ENCODE results near the gene GLS. TPM values are rescaled to one million over a fixed set of nuclear protein-coding genes. Genes with fewer than 3 reads are reported as not detected.
"Not testable (repeated sequence)": the region's sequence is repeated elsewhere in the genome, so short reads cannot be mapped to it uniquely, and the experiment has no call there.

The GLS gene
- total RNA-seq, 2 donors from 2014 or later, result 269 to 288 TPM

DNA sequence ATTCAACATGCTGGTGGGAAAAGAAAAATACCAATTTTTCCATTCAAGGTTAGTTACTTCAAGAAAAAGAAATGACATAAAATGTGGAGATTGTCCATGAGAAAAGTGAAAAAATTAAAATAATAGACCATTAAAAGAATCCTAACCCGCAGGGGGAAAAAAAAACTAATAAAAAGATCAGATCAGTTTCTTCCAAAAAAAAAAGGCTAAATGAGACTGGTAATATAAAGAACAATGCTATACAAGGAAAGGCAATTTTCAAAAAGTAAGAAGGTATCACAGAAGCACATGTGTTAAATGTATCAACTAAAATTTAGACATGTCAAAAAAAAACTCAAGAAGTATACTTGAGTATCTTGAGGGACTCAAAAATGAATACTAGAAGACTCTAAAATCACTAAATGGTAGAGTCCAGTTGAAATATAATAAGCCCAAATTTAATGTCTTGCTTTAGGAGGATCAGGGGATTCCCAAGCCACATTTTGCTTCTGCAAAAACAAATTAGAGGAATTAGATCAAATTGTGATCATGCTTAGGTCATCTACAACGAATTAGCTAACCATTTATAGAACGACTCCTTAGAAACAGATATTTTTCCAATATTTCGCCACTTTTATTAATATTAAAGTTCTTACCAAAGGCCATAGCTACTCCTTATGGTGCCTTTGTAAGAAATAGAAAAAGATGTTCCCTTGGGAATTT lies 35.8 kb upstream of the GLS start:
- Mint-ChIP-seq H3K27me3 (ENCODE audit: low read depth) (no peaks in the 10 kb centered on the region), H3K4me3 (peak overlapping the region; percentile 60 to 79), H3K27ac (peak overlapping the region; percentile 99), H3K4me1 (ENCODE audit: low read depth) (peaks cover 41% of the 10 kb centered on the region), H3K9me3 (no peaks in the 10 kb centered on the region), H3K36me3 (ENCODE audit: insufficient read depth in 2 of 2) (no peaks in the 10 kb centered on the region)
- no peak for ATAC-seq (replicated peaks in 1 of 2)
- DNase-seq, result no peak

- no peaks in the 10 kb centered on the region for H3K27me3 Mint-ChIP-seq (ENCODE audit: low read depth)
- H3K27ac Mint-ChIP-seq, result no peak overlapping the region
- no peaks in the 10 kb centered on the region for H3K36me3 Mint-ChIP-seq (ENCODE audit: insufficient read depth in 2 of 2)
- no peaks in the 10 kb centered on the region for H3K9me3 Mint-ChIP-seq
- ATAC-seq (replicated peaks in 1 of 2), result no peak
- peak in 1 of 2 donors; percentile 21 for DNase-seq
- H3K4me3 Mint-ChIP-seq, result no peak overlapping the region
- peaks cover 28% of the 10 kb centered on the region for H3K4me1 Mint-ChIP-seq (ENCODE audit: low read depth)
Measured at GRCh38 chr2:190846746-190847145, 33.9 kb upstream of the GLS start.

- no peak overlapping the region for H3K27ac Mint-ChIP-seq
- H3K4me1 Mint-ChIP-seq (ENCODE audit: low read depth), result peaks cover 20% of the 10 kb centered on the region
- H3K4me3 Mint-ChIP-seq, result no peak overlapping the region
- DNase-seq, result no peak
- no peak for ATAC-seq (replicated peaks in 1 of 2)
- H3K36me3 Mint-ChIP-seq (ENCODE audit: insufficient read depth in 2 of 2), result no peaks in the 10 kb centered on the region
- H3K27me3 Mint-ChIP-seq (ENCODE audit: low read depth), result no peaks in the 10 kb centered on the region
- no peaks in the 10 kb centered on the region for H3K9me3 Mint-ChIP-seq
Measured at GRCh38 chr2:190847504-190848081, 33.0 kb upstream of the GLS start.

DNA sequence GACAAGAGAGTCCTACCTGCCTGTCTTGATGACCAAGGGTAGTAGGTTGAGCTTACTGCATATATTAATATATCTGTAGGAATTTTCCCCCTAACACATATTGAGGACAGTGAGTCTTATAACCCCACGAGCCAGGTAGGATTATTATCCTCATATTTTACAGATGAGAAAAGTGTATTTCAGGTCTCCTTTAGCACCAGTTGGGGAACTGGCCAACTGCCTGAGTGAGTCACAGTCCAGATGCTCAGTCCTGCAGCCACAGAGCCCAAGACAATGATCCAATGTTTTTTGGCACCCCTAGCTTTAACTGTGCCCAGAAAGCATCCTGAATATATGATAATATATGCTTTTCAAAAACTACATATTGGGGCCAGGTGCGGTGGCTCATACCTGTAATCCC lies 30.8 kb upstream of the GLS start:
- H3K4me1 Mint-ChIP-seq (ENCODE audit: low read depth), result peaks cover 16% of the 10 kb centered on the region
- no peaks in the 10 kb centered on the region for H3K9me3 Mint-ChIP-seq
- H3K4me3 Mint-ChIP-seq, result no peak overlapping the region
- no peaks in the 10 kb centered on the region for H3K36me3 Mint-ChIP-seq (ENCODE audit: insufficient read depth in 2 of 2)
- H3K27ac Mint-ChIP-seq, result no peak overlapping the region
- H3K27me3 Mint-ChIP-seq (ENCODE audit: low read depth), result no peaks in the 10 kb centered on the region
- DNase-seq, result no peak
- no peak for ATAC-seq (replicated peaks in 1 of 2)

GRCh38 chr2:190853022-190853421 lies 27.6 kb upstream of the GLS start:
- not testable (repeated sequence) for H3K36me3 Mint-ChIP-seq (ENCODE audit: insufficient read depth in 2 of 2); H3K27me3 Mint-ChIP-seq (ENCODE audit: low read depth); H3K4me3 Mint-ChIP-seq; DNase-seq; H3K9me3 Mint-ChIP-seq; ATAC-seq (replicated peaks in 1 of 2); H3K27ac Mint-ChIP-seq
- peaks cover 16% of the 10 kb centered on the region for H3K4me1 Mint-ChIP-seq (ENCODE audit: low read depth)

DNA sequence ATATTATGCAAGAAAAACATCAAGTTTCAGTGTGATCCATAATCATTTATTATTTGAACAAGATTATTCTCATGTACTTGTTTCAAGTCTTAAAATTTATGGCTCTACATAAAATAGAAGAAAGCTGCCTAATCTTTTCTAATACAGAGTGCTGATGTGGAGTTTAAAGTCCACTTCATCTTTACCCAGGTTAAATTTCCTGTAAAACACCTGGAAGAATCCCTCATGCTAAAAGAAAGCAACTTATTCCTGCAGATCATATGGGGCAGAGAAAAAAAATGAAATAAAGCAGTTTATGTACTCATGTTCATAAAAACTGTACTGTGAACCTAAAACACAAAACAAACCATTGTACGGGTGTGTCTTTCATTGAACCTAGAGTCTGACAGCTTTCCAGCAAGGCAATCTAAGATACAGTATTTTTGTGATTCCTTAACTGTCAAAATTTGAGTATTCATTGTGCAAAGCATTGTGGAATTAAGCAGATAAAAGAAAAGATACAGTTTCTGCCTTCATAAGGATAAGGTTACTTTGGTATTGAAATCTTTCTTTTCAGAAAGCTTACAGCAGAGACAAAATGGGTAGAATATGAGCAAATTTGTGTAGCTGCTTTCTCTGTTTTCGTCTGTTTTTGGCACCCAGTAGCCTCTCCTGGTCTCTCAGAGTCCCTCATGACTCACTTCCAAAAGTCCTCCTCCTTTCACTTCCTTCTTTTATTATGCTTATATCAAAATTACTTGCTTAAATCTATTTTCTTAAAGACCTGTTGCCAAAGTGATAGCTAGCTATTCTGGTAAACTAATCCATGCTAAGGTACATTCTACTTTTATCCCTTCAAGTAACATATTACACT lies 26.9 kb upstream of the GLS start:
- H3K4me1 Mint-ChIP-seq (ENCODE audit: low read depth), result peaks cover 11% of the 10 kb centered on the region
- DNase-seq, result no peak
- no peaks in the 10 kb centered on the region for H3K27me3 Mint-ChIP-seq (ENCODE audit: low read depth)
- H3K9me3 Mint-ChIP-seq, result peaks cover 0 to 3% of the 10 kb centered on the region in 2 donors
- no peak for ATAC-seq (replicated peaks in 1 of 2)
- peak overlapping the region; percentile 75 for H3K27ac Mint-ChIP-seq
- no peak overlapping the region for H3K4me3 Mint-ChIP-seq
- no peaks in the 10 kb centered on the region for H3K36me3 Mint-ChIP-seq (ENCODE audit: insufficient read depth in 2 of 2)

- DNase-seq (no peak), ATAC-seq (replicated peaks in 1 of 2) (no peak)
- no peaks in the 10 kb centered on the region for H3K36me3 Mint-ChIP-seq (ENCODE audit: insufficient read depth in 2 of 2)
- H3K4me3 Mint-ChIP-seq, result no peak overlapping the region
- H3K27me3 Mint-ChIP-seq (ENCODE audit: low read depth), result no peaks in the 10 kb centered on the region
- no peak overlapping the region for H3K27ac Mint-ChIP-seq
- H3K9me3 Mint-ChIP-seq, result peaks cover 0 to 3% of the 10 kb centered on the region in 2 donors
- H3K4me1 Mint-ChIP-seq (ENCODE audit: low read depth), result peaks cover 11% of the 10 kb centered on the region
Measured at GRCh38 chr2:190854726-190855125, 25.9 kb upstream of the GLS start.

GRCh38 chr2:190855245-190855644 lies 25.4 kb upstream of the GLS start:
- H3K4me1 Mint-ChIP-seq (ENCODE audit: low read depth), result peaks cover 11% of the 10 kb centered on the region
- ATAC-seq (replicated peaks in 1 of 2) (no peak), DNase-seq (no peak)
- no peak overlapping the region for H3K4me3 Mint-ChIP-seq
- H3K9me3 Mint-ChIP-seq, result peaks cover 0 to 3% of the 10 kb centered on the region in 2 donors
- H3K27me3 Mint-ChIP-seq (ENCODE audit: low read depth), result peaks cover 4% of the 10 kb centered on the region
- H3K36me3 Mint-ChIP-seq (ENCODE audit: insufficient read depth in 2 of 2), result peaks cover 2 to 3% of the 10 kb centered on the region in 2 donors
- H3K27ac Mint-ChIP-seq, result no peak overlapping the region

GRCh38 chr2:190856985-190857384 lies 23.6 kb upstream of the GLS start:
- peaks cover 8 to 21% of the 10 kb centered on the region in 2 donors for H3K36me3 Mint-ChIP-seq (ENCODE audit: insufficient read depth in 2 of 2)
- H3K27ac Mint-ChIP-seq, result no peak overlapping the region
- H3K4me3 Mint-ChIP-seq, result no peak overlapping the region
- peaks cover 19% of the 10 kb centered on the region for H3K4me1 Mint-ChIP-seq (ENCODE audit: low read depth)
- peaks cover 6 to 8% of the 10 kb centered on the region in 2 donors for H3K9me3 Mint-ChIP-seq
- DNase-seq (no peak), ATAC-seq (replicated peaks in 1 of 2) (no peak)
- H3K27me3 Mint-ChIP-seq (ENCODE audit: low read depth), result peaks cover 6% of the 10 kb centered on the region

DNA sequence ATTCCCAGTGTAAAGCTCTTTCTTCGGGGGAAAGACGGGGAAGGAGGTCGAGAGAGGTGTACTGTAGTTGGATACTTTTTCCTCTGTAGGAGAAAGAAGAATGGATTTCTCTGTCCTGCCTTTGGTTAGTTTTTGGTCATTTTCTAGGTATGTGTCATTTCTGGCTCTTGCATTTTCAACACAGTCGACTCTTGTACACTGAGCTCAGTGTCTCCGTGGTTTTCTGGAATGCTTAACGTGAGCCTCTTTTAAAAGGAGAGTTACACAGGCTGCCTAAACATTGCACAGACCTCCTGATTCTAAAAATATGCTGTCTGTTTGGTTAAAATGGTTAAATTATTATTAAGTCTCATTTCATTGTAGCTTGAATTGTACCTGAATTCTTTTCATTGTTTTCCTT lies 21.8 kb upstream of the GLS start:
- peaks cover 6% of the 10 kb centered on the region for H3K27me3 Mint-ChIP-seq (ENCODE audit: low read depth)
- H3K27ac Mint-ChIP-seq, result no peak overlapping the region
- peaks cover 32% of the 10 kb centered on the region for H3K4me1 Mint-ChIP-seq (ENCODE audit: low read depth)
- H3K4me3 Mint-ChIP-seq, result no peak overlapping the region
- DNase-seq (no peak), ATAC-seq (replicated peaks in 1 of 2) (peak in 1 of 2 donors; percentile 20)
- peaks cover 15 to 29% of the 10 kb centered on the region in 2 donors for H3K36me3 Mint-ChIP-seq (ENCODE audit: insufficient read depth in 2 of 2)
- H3K9me3 Mint-ChIP-seq, result peaks cover 11 to 13% of the 10 kb centered on the region in 2 donors

DNA sequence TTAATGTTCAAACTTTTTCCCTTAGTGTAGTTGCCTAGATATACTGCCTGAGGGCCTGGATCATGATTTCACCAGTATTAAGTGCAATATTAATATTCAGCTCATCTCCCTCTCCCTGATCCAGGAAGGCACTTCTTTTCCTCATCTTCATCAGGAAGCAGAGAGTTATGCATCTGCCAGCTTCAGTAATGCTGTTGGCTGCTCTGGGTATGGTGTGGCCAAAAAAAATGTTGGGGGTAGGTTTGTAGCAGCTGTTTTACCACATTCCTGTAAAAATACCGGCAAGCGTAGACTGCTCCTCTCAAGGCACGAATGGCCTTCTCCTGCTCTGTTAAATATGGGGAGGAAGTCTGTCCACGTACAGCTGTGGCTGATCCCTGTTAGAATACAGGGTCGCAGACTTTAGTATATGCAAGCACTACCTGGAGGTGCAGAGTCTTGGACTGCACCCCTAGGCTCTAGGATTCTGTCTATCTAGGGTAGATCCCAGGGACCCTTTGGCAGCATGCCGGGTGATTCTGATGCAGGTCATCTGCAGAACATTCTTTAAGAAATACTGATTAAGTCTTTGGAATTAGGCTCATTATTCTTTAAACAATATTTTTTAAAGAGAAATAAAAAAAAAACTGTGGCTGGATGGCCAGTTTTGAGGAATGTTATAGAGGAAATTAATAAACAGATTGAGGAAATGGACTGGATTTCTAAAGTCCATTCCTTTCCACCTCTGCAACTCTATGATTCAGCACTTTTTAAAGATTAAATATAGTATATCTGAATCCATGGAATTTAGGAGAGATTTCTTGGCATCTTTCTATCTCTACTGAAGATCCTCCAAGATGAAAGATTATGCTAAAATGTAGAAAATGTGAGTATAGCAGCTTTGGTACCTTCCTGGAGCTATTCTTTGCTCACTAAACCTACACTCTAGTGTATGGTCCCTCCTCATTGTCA lies 21.0 kb upstream of the GLS start:
- ATAC-seq (replicated peaks in 1 of 2), result no peak
- Mint-ChIP-seq H3K27me3 (ENCODE audit: low read depth) (peaks cover 6% of the 10 kb centered on the region), H3K4me3 (no peak overlapping the region), H3K36me3 (ENCODE audit: insufficient read depth in 2 of 2) (peaks cover 15 to 29% of the 10 kb centered on the region in 2 donors), H3K4me1 (ENCODE audit: low read depth) (peaks cover 29% of the 10 kb centered on the region), H3K9me3 (peaks cover 11 to 13% of the 10 kb centered on the region in 2 donors), H3K27ac (no peak overlapping the region)
- DNase-seq, result no peak

- DNase-seq (no peak), ATAC-seq (replicated peaks in 1 of 2) (no peak)
- peaks cover 15 to 29% of the 10 kb centered on the region in 2 donors for H3K36me3 Mint-ChIP-seq (ENCODE audit: insufficient read depth in 2 of 2)
- H3K4me3 Mint-ChIP-seq, result peak overlapping the region in 1 of 2 donors; percentile 13
- H3K4me1 Mint-ChIP-seq (ENCODE audit: low read depth), result peaks cover 29% of the 10 kb centered on the region
- peaks cover 6% of the 10 kb centered on the region for H3K27me3 Mint-ChIP-seq (ENCODE audit: low read depth)
- no peak overlapping the region for H3K27ac Mint-ChIP-seq
- peaks cover 11 to 13% of the 10 kb centered on the region in 2 donors for H3K9me3 Mint-ChIP-seq
Measured at GRCh38 chr2:190860985-190861680, 19.5 kb upstream of the GLS start.

Data from activated T-cell treated with anti-CD3 and anti-CD28 coated beads, Interleukin-2, amount 50 U/mL, for 72 hours (primary cell).